Right lobe of liver (tissue), 6 donors: ENCODE data around the gene CTRB1. TPM values are rescaled to one million over a fixed set of nuclear protein-coding genes. Genes with fewer than 3 reads are reported as not detected.
"Not testable (repeated sequence)": the region's sequence is repeated elsewhere in the genome, so short reads cannot be mapped to it uniquely, and the experiment has no call there.

Experiments used
- ATAC-seq, 4 donors: fragments of 200-7000 bp; cut with Tn5 transposase; one replicate each; pipeline ENCODE4 v1.9.1; 2020; ENCODE audit warnings: mild to moderate bottlenecking in 4 of 4, moderate library complexity in 4 of 4
- DNase-seq, 3 donors: peaks; one replicate each; pipeline ENCODE4 v3.0.0-alpha.2; 2020
- H3K27ac ChIP-seq, 3 donors: fragments of 200-600 bp; one replicate each; pipeline ENCODE4 v1.8.0; 2022
- H3K27me3 ChIP-seq, 2 donors: fragments of 200-600 bp; one replicate each; pipeline ENCODE4 v1.8.0; 2022
- H3K36me3 ChIP-seq, 4 donors: fragments of 200-600 bp; sonication (generic) in 1 of 4; one replicate each; pipeline versions ENCODE4 v1.5.1 to v1.8.0; 2017 to 2022; ENCODE audit warnings: control low read depth in 1 of 4
- H3K4me1 ChIP-seq, 4 donors: fragments of 200-600 bp; sonication (generic) in 1 of 4; one replicate each; pipeline versions ENCODE4 v1.5.1 to v1.8.0; 2017 to 2022; ENCODE audit warnings: control low read depth in 1 of 4
- H3K4me3 ChIP-seq, 3 donors: fragments of 200-600 bp; one replicate each; pipeline ENCODE4 v1.8.0; 2022
- H3K9me3 ChIP-seq, 4 donors: fragments of 200-600 bp; sonication (generic) in 1 of 4; one replicate each; pipeline versions ENCODE4 v1.5.1 to v1.8.0; 2017 to 2022; ENCODE audit warnings: control low read depth in 1 of 4
- POLR2A ChIP-seq: fragments of 450-650 bp; IDR thresholded peaks from one replicate; pipeline ENCODE4 v1.6.1; 2017; ENCODE audit warnings: antibody characterized with exemption, mild to moderate bottlenecking
- WGBS: methylation state at CpG from one replicate; pipeline ENCODE4 v1.1.6; 2018; ENCODE audit warnings: low coverage, low lambda C conversion rate; ENCODE audit not compliant: insufficient coverage; ENCODE audit errors: missing lambda C conversion rate; 5-methylcytosine and 5-hydroxymethylcytosine counted together
- intact Hi-C, 2 donors: fragments of 100-400 bp; cut with DNase I; formaldehyde crosslinking; loops; one replicate each; pipeline versions ENCODE4 v1.11.2 to v1.14.1; 2022
- total RNA-seq, 6 experiments: library from RNA; depleted of rRNA in 2 of 6; stranded (reverse); fragments of >200 nt in 2 of 6; fragmentation: NEBNext Ultra II Directional in 3 of 6; extraction: Animal tissue kit (Norgen Biotek cat#: 25700) in 3 of 6; gene quantifications; one replicate each; pipeline versions ENCODE4 v1.1.0 to v1.2.4, GENCODE V29; 2016 to 2023
- TF ChIP-seq, protein P1 (sequence below), 4 donors: fragments of 200-600 bp in 3 of 4; fragments of 450-650 bp in 1 of 4; IDR thresholded peaks; one replicate each; pipeline versions ENCODE4 v1.5.1 to v1.8.0; 2016 to 2022; ENCODE audit warnings: antibody characterized with exemption in 4 of 4, mild to moderate bottlenecking in 2 of 4
- donor health status: DM: no; HTN: yes; CAD: no.
- donor health status: DM: no; HTN: no; CAD: no.
- donor health status: DM: no; HTN: no; CAD: no.
- donor health status: DM: no; HTN: yes; CAD: no.
- donor health status: DM: no; HTN: yes; CAD: no.

CTRB1 gene
- total RNA-seq, 6 experiments from 2014 or later, result not detected

DNA sequence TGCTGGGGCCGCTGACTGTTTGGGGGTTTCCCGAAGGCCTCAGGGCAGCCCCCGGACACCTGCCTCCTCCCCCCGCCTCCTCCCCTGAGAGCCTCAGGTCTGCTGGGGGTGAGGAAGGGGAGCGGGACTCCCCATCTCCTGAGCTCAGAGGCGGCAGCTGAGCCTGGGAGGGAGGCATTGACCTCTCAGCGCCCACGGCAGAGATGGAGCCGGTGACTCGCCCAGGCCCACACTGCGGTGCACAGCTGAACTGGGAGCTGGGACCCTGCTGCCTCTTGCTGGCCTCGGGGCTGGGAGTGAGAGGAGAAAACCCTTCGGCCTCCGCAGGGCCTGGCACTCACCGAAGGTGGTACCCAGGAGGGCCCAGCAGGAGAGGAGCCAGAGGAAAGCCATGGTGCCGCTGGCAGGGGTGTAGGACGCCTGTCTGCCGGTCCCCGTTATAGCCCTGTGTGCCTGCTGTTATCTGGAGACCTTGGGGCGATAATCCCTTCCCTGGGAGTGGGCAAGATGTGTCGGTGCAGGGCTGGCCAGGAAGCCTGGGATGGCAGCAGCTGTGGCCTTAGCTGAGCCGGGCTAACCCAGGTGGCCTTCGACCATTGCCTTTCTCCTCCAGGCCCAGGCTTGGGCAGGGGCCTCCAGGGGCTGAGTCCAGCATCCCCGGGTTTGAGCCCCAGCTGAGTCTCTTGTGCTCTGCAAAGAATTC is 11.9 kb upstream of the CTRB1 start, which contains the start of gene CTRB2:
Gene CTRB2 (minus strand): TSS at position 413 of the 703 bp plus-strand sequence. CDS start 20 bp downstream, at position 393.
- TF ChIP-seq, protein P1, sequence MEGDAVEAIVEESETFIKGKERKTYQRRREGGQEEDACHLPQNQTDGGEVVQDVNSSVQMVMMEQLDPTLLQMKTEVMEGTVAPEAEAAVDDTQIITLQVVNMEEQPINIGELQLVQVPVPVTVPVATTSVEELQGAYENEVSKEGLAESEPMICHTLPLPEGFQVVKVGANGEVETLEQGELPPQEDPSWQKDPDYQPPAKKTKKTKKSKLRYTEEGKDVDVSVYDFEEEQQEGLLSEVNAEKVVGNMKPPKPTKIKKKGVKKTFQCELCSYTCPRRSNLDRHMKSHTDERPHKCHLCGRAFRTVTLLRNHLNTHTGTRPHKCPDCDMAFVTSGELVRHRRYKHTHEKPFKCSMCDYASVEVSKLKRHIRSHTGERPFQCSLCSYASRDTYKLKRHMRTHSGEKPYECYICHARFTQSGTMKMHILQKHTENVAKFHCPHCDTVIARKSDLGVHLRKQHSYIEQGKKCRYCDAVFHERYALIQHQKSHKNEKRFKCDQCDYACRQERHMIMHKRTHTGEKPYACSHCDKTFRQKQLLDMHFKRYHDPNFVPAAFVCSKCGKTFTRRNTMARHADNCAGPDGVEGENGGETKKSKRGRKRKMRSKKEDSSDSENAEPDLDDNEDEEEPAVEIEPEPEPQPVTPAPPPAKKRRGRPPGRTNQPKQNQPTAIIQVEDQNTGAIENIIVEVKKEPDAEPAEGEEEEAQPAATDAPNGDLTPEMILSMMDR (IDR thresholded peaks at IDR 0.05), result no peak
- no peak for TF ChIP-seq POLR2A
- H3K27ac ChIP-seq, result no peak within 1 kb of the TSS
- no peaks in the 10 kb centered on the region for H3K27me3 ChIP-seq
- H3K4me3 ChIP-seq, result no peak within 1 kb of the TSS
- intact Hi-C loops, result loop anchor here in 1 of 2 donors (2.0 kb wide), 1 partner anchor 18 kb away; no protein-coding TSS in a partner anchor
- H3K9me3 ChIP-seq, result no peaks in the 10 kb centered on the region
- peak in 2 of 3 donors; percentile 16 to 40 for DNase-seq
- no peaks in the 10 kb centered on the region for H3K4me1 ChIP-seq
- ATAC-seq, result peak in 2 of 4 donors; percentile 10 to 13
- WGBS, result 84% methylated on average over 6 of the region's 24 CpGs
- no peaks in the 10 kb centered on the region for H3K36me3 ChIP-seq

DNA sequence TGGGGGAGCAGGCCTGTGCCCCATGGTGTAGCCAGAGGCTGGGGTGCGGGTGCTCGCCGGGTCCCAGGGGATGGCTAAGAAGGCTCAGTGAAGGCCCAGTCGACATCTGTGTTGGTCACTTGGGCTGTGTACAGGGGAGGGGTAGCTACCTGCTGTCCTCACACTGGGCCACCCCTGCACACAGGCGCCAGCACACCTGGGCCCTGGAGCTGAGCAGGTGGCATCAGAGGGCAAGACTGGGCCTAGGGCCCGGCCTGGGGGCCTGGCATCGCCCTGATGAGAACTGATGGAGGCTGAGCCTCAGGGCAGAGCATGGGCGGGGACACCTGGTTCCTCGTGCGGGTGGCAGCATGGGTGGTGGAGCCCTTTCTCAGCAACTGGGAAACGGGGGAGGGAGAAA is 11.0 kb upstream of the CTRB1 start:
- Histone ChIP-seq H3K4me3 (no peak overlapping the region), H3K27me3 (no peaks in the 10 kb centered on the region), H3K4me1 (no peaks in the 10 kb centered on the region), H3K27ac (no peak overlapping the region), H3K36me3 (no peaks in the 10 kb centered on the region), H3K9me3 (no peaks in the 10 kb centered on the region)
- DNase-seq, result no peak
- TF ChIP-seq POLR2A, result no peak
- TF ChIP-seq, protein P1 (IDR thresholded peaks at IDR 0.05), result no peak
- intact Hi-C loops, result loop anchor here in 1 of 2 donors (2.0 kb wide), 1 partner anchor 17 kb away; no protein-coding TSS in a partner anchor
- 100% methylated on average over 3 of the region's 11 CpGs for WGBS
- ATAC-seq, result no peak

DNA sequence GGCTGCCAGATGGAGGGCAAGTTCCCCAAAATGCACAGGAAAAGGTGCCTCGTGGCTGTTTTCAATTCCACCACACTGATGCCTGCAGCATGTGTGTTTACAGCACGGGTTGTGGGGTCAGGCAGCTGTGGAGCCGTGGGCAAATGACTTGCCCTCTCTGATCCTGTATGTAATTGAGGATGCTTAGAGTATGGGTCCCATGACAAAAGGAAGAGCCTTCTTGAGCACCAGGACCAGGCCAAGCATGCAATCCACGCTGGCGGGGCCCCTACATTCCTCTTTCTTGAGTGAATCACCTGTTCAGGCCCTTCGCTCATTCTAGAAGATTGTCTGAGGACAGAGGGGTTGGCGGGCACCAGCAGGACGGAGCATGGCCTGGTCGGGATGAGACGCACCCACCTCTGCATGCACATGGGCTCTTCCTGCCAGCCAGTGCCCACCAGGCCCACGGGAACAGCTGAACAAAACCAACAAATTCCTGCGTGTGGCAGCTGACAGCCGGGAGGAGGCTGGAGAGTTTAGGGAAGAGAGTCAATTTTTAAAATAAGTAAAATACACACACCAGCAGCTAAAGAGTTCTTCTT is 10.5 kb upstream of the CTRB1 start:
- H3K27me3 ChIP-seq, result no peaks in the 10 kb centered on the region
- WGBS, result 60% methylated on average over 1 of the region's 13 CpGs
- TF ChIP-seq POLR2A, result no peak
- TF ChIP-seq, protein P1 (IDR thresholded peaks at IDR 0.05), result no peak

DNA sequence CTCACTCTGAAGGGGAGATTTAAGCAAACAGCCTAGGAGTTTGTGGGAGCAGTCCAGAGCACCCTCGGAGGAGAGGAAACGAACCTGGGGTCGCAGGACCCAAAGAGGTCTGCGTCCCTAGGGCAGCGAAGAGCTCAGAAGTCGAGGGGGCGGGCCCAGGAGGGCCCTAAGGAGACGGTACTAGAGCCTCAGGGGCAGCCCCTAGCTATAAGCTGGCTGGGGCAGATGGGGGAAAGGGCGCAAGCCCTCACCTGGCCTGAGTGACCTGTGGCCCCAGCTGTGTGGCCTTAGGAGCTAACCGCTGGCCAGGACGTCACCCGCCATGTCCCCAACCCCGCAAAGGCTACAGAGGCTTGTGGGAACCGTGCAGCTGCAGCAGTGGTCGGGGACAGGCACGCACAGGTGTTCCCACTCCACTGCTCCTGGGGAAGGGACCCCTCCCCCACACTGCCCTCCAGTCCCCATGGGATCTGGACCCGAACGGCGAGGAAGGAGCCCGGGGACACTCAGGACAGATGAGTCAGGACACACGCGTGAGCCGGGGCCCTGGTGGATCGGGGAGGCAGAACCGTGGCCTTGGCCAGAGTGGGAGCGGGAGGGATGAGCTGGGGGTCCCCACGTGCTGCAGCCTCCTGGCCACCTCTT is 9.8 kb upstream of the CTRB1 start:
- peak in 1 of 4 donors; percentile 8 for ATAC-seq
- TF ChIP-seq POLR2A, result no peak
- H3K27ac ChIP-seq, result no peak overlapping the region
- WGBS, result 88% methylated on average over 8 of the region's 27 CpGs
- DNase-seq, result no peak
- H3K27me3 ChIP-seq, result no peaks in the 10 kb centered on the region
- intact Hi-C loops, result no loop called here
- no peaks in the 10 kb centered on the region for H3K4me1 ChIP-seq
- no peak overlapping the region for H3K4me3 ChIP-seq
- no peaks in the 10 kb centered on the region for H3K36me3 ChIP-seq
- H3K9me3 ChIP-seq, result no peaks in the 10 kb centered on the region

More for the DNA sequence above, 10.5 kb upstream of the CTRB1 start:
- Histone ChIP-seq H3K9me3 (no peaks in the 10 kb centered on the region), H3K27ac (no peak overlapping the region), H3K4me1 (no peaks in the 10 kb centered on the region), H3K4me3 (no peak overlapping the region), H3K36me3 (no peaks in the 10 kb centered on the region)
- ATAC-seq (no peak), DNase-seq (no peak)
- intact Hi-C loops, result no loop called here

DNA sequence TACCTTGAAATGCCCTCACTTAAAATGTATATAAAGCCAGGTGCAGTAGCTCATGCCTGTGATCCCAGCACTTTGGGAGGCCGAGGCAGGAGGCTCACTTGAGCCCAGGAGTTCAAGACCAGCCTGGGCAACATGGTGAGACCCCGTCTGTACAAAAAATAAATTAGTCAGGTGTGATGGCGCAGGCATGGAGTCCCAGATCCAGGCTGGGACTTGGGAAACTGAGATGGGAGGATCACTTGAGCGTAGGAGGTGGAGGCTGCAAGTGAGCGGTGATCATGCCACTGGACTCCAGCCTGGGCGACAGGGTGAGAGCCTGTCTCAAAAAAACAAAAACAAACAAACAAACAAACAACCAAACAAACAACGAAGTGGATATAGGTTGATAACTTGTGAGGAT is 9.3 kb upstream of the CTRB1 start:
- intact Hi-C loops, ATAC-seq, H3K27me3 ChIP-seq, H3K36me3 ChIP-seq, H3K4me1 ChIP-seq, DNase-seq, H3K4me3 ChIP-seq, H3K27ac ChIP-seq, H3K9me3 ChIP-seq: not testable (repeated sequence)
- WGBS, result 86% methylated on average over 5 of the region's 7 CpGs
